Stomach (tissue), 9 donors: ENCODE results near the gene TSKU. TPM values are rescaled to one million over a fixed set of nuclear protein-coding genes. Genes with fewer than 3 reads are reported as not detected.
A peak's percentile ranks its signal among the peaks of the same experiment; 100 is the strongest.

Experiments used
- DNase-seq, 2 donors: peaks; one replicate each; pipeline versions ENCODE4 v3.0.0 to v3.0.0-alpha.2; 2013 to 2019
- H3K27ac ChIP-seq, 5 donors: fragments of 200-600 bp in 4 of 5; sonication (generic) in 4 of 5; one replicate each; pipeline ENCODE4 v1.5.1; 2013 to 2019; ENCODE audit warnings: mild to moderate bottlenecking in 1 of 5, moderate library complexity in 1 of 5
- H3K27me3 ChIP-seq, 3 donors: fragments of 200-600 bp; sonication (generic); one replicate each; pipeline ENCODE4 v1.5.1; 2017 to 2019; ENCODE audit warnings: mixed run types in 1 of 3
- H3K36me3 ChIP-seq, 4 donors: fragments of 200-600 bp; sonication (generic); 1 replicate in 3 of 4; 2 replicates in 1 of 4; pipeline ENCODE4 v1.5.1; 2016 to 2019
- H3K4me1 ChIP-seq, 4 donors: fragments of 200-600 bp; sonication (generic); one replicate each; pipeline ENCODE4 v1.5.1; 2016 to 2019
- H3K4me3 ChIP-seq, 4 donors: fragments of 200-600 bp; sonication (generic) in 3 of 4; one replicate each; pipeline ENCODE4 v1.5.1; 2016 to 2019; ENCODE audit warnings: mild to moderate bottlenecking in 1 of 4
- H3K9me3 ChIP-seq, 4 donors: fragments of 200-600 bp; sonication (generic); one replicate each; pipeline ENCODE4 v1.5.1; 2016 to 2019
- CTCF ChIP-seq, 7 experiments: fragments of 450-650 bp in 4 of 7; fragments of 200-600 bp in 3 of 7; sonication (generic) in 3 of 7; IDR thresholded peaks; one replicate each; pipeline ENCODE4 v1.5.1; 2016 to 2019; ENCODE audit warnings: antibody characterized with exemption in 7 of 7, control low read depth in 2 of 7, mild to moderate bottlenecking in 1 of 7
- EP300 ChIP-seq: sonication (generic); formaldehyde crosslinking; IDR thresholded peaks from one replicate; pipeline ENCODE4 v1.6.1; 2017; ENCODE audit warnings: antibody characterized with exemption
- POLR2A ChIP-seq, 4 donors: fragments of 450-650 bp; IDR thresholded peaks; one replicate each; pipeline ENCODE4 v1.6.1; 2016; ENCODE audit warnings: antibody characterized with exemption in 4 of 4, control low read depth in 2 of 4, mild to moderate bottlenecking in 1 of 4, moderate library complexity in 1 of 4
- POLR2AphosphoS5 ChIP-seq, 3 donors: sonication (generic); formaldehyde crosslinking; IDR thresholded peaks; one replicate each; pipeline ENCODE4 v1.6.1; 2016; ENCODE audit warnings: antibody characterized with exemption in 3 of 3
- WGBS, 5 donors: extraction: QIAGEN DNeasy Blood & Tissue Kit in 3 of 5; methylation state at CpG; one replicate each; pipeline versions ENCODE4 v1.1.5 to v1.1.7; 2013 to 2018; 5-methylcytosine and 5-hydroxymethylcytosine counted together
- intact Hi-C: fragments of 100-400 bp; cut with DNase I; formaldehyde crosslinking; loops from one replicate; pipeline ENCODE4 v1.15.1; 2023; ENCODE audit warnings: low total_unique reads
- polyA plus RNA-seq, 3 donors: library from polyadenylated mRNA; stranded (reverse); fragments of 200-250 nt; gene quantifications; one replicate each; pipeline ENCODE4 v1.2.3, GENCODE V29; 2013
- total RNA-seq, 5 donors: library from RNA; depleted of rRNA; stranded (reverse); fragments of >200 nt; gene quantifications; one replicate each; pipeline versions ENCODE4 v1.1.0 to v1.2.3, GENCODE V29; 2014 to 2016
- donor health status: healthy with polysubstance abuse.
- donor health status: Bipolar disorder and iron deficiency.
- donor health status: healthy.

TSKU gene
- total and polyA plus RNA-seq, 8 donors, result 11.1 to 114 (median 19.7) TPM

GRCh38 chr11:76765863-76766350 lies 17.2 kb upstream of the TSKU start:
- 66 to 82% (median 73%) methylated on average over 5 of the region's 5 CpGs for WGBS, 5 donors
- Histone ChIP-seq H3K4me1 (peaks cover 38 to 67% (median 47%) of the 10 kb centered on the region in 4 donors), H3K9me3 (no peaks in the 10 kb centered on the region), H3K4me3 (no peak overlapping the region), H3K27ac (no peak overlapping the region), H3K27me3 (no peaks in the 10 kb centered on the region), H3K36me3 (no peaks in the 10 kb centered on the region)
- no peak for DNase-seq
- no peak for TF ChIP-seq POLR2A (IDR thresholded peaks at IDR 0.05)
- no peak for TF ChIP-seq CTCF (IDR thresholded peaks at IDR 0.05)
- no peak for TF ChIP-seq POLR2AphosphoS5 (IDR thresholded peaks at IDR 0.05)
- no peak for TF ChIP-seq EP300
- intact Hi-C loops, result no loop called here

- DNase-seq, result no peak
- Histone ChIP-seq H3K4me1 (peaks cover 44 to 73% (median 54%) of the 10 kb centered on the region in 4 donors), H3K27me3 (no peaks in the 10 kb centered on the region), H3K4me3 (no peak overlapping the region), H3K36me3 (no peaks in the 10 kb centered on the region), H3K27ac (no peak overlapping the region), H3K9me3 (no peaks in the 10 kb centered on the region)
- 89 to 96% (median 92%) methylated on average over 6 of the region's 6 CpGs for WGBS, 5 donors
- intact Hi-C loops, result no loop called here
- TF ChIP-seq POLR2AphosphoS5 (IDR thresholded peaks at IDR 0.05), result no peak
- TF ChIP-seq POLR2A (IDR thresholded peaks at IDR 0.05), result no peak
- TF ChIP-seq EP300, result no peak
- TF ChIP-seq CTCF (IDR thresholded peaks at IDR 0.05), result no peak
Observed at GRCh38 chr11:76766521-76766920, 16.6 kb upstream of the TSKU start.

GRCh38 chr11:76767659-76768058 lies 15.5 kb upstream of the TSKU start:
- Histone ChIP-seq H3K27me3 (no peaks in the 10 kb centered on the region), H3K36me3 (no peaks in the 10 kb centered on the region), H3K9me3 (no peaks in the 10 kb centered on the region), H3K4me3 (peak overlapping the region in 2 of 4 donors; percentile 21 to 22), H3K27ac (peak overlapping the region in 4 of 5 donors; percentile 34 to 89 (median 83)), H3K4me1 (peaks cover 55 to 84% (median 65%) of the 10 kb centered on the region in 4 donors)
- DNase-seq, result no peak
- intact Hi-C loops, result no loop called here
- no peak for TF ChIP-seq POLR2A (IDR thresholded peaks at IDR 0.05)
- no peak for TF ChIP-seq EP300
- no peak for TF ChIP-seq POLR2AphosphoS5 (IDR thresholded peaks at IDR 0.05)
- TF ChIP-seq CTCF (IDR thresholded peaks at IDR 0.05), result no peak
- 56 to 67% (median 60%) methylated on average over 1 to 5 of the region's 5 CpGs for WGBS, 5 donors

- Histone ChIP-seq H3K4me3 (peak overlapping the region in 2 of 4 donors; percentile 21 to 22), H3K4me1 (peaks cover 58 to 86% (median 70%) of the 10 kb centered on the region in 4 donors), H3K27me3 (no peaks in the 10 kb centered on the region), H3K36me3 (no peaks in the 10 kb centered on the region), H3K9me3 (no peaks in the 10 kb centered on the region), H3K27ac (peak overlapping the region; percentile 66 to 89 (median 81))
- intact Hi-C loops, result no loop called here
- no peak for TF ChIP-seq POLR2A (IDR thresholded peaks at IDR 0.05)
- TF ChIP-seq EP300, result no peak
- no peak for TF ChIP-seq POLR2AphosphoS5 (IDR thresholded peaks at IDR 0.05)
- no peak for TF ChIP-seq CTCF (IDR thresholded peaks at IDR 0.05)
- 14 to 23% (median 21%) methylated on average over 7 of the region's 7 CpGs for WGBS, 5 donors
- peak; percentile 62 to 67 for DNase-seq
Observed at GRCh38 chr11:76768088-76768908, 14.9 kb upstream of the TSKU start.
